ENCODE measurements around the gene ISCA1. TPM values are rescaled to one million over a fixed set of nuclear protein-coding genes. Genes with fewer than 3 reads are reported as not detected.
A peak's percentile ranks its signal among the peaks of the same experiment; 100 is the strongest.

ISCA1 gene
- total RNA-seq, 2 donors from 2014 or later: 18.9 to 20.9 TPM

GRCh38 chr9:86275962-86276361 lies 6.4 kb downstream of the ISCA1 start:
- H3K27ac Mint-ChIP-seq: no peak overlapping the region
- H3K4me1 Mint-ChIP-seq (ENCODE audit: low read depth in 2 of 2): peaks cover 13 to 25% of the 10 kb centered on the region in 2 donors
- H3K4me3 Mint-ChIP-seq: no peak overlapping the region
- no peaks in the 10 kb centered on the region for H3K9me3 Mint-ChIP-seq
- no peaks in the 10 kb centered on the region for H3K27me3 Mint-ChIP-seq
- DNase-seq (ENCODE audit: low spot score) (no peak), ATAC-seq (no peak)
- H3K36me3 Mint-ChIP-seq: peaks cover 10% of the 10 kb centered on the region

- Mint-ChIP-seq H3K9me3 (no peaks in the 10 kb centered on the region), H3K27ac (peak overlapping the region in 1 of 2 donors; percentile 14), H3K4me1 (ENCODE audit: low read depth in 2 of 2) (peaks cover 8 to 22% of the 10 kb centered on the region in 2 donors), H3K36me3 (peaks cover 10% of the 10 kb centered on the region), H3K27me3 (no peaks in the 10 kb centered on the region), H3K4me3 (no peak overlapping the region)
- DNase-seq (ENCODE audit: low spot score) (no peak), ATAC-seq (no peak)
These were observed 7.3 kb downstream of the ISCA1 start for GRCh38 chr9:86274821-86275643.

GRCh38 chr9:86272221-86272620 lies 10.1 kb downstream of the ISCA1 start:
- Mint-ChIP-seq H3K9me3 (no peaks in the 10 kb centered on the region), H3K4me3 (no peak overlapping the region), H3K27ac (no peak overlapping the region), H3K27me3 (no peaks in the 10 kb centered on the region), H3K36me3 (peaks cover 10% of the 10 kb centered on the region), H3K4me1 (ENCODE audit: low read depth in 2 of 2) (peaks cover 3 to 16% of the 10 kb centered on the region in 2 donors)
- DNase-seq (ENCODE audit: low spot score): no peak
- ATAC-seq: no peak

GRCh38 chr9:86263876-86264275 lies 18.5 kb downstream of the ISCA1 start:
- Mint-ChIP-seq H3K4me1 (ENCODE audit: low read depth in 2 of 2) (peaks cover 0 to 2% of the 10 kb centered on the region in 2 donors), H3K36me3 (peaks cover 5% of the 10 kb centered on the region), H3K27ac (no peak overlapping the region), H3K9me3 (no peaks in the 10 kb centered on the region), H3K27me3 (no peaks in the 10 kb centered on the region), H3K4me3 (no peak overlapping the region)
- ATAC-seq: no peak
- no peak for DNase-seq (ENCODE audit: low spot score)

- Mint-ChIP-seq H3K36me3 (peaks cover 5% of the 10 kb centered on the region), H3K4me1 (ENCODE audit: low read depth in 2 of 2) (peaks cover 0 to 2% of the 10 kb centered on the region in 2 donors), H3K4me3 (no peak overlapping the region), H3K27me3 (no peaks in the 10 kb centered on the region), H3K9me3 (no peaks in the 10 kb centered on the region), H3K27ac (no peak overlapping the region)
- ATAC-seq: no peak
- no peak for DNase-seq (ENCODE audit: low spot score)
These were observed 19.8 kb downstream of the ISCA1 start for GRCh38 chr9:86262492-86262891.

GRCh38 chr9:86259557-86259956 lies 22.8 kb downstream of the ISCA1 start, which contains the start of gene C9orf153:
Gene C9orf153 (minus strand): TSS chr9:86259657. CDS start chr9:86229603, 30,054 bp downstream.
- no peaks in the 10 kb centered on the region for H3K9me3 Mint-ChIP-seq
- H3K4me3 Mint-ChIP-seq: no peak within 1 kb of the TSS
- peak in 1 of 2 donors; percentile 24 for ATAC-seq
- no peak within 1 kb of the TSS for H3K27ac Mint-ChIP-seq
- peaks cover 5% of the 10 kb centered on the region for H3K36me3 Mint-ChIP-seq
- H3K27me3 Mint-ChIP-seq: no peaks in the 10 kb centered on the region
- peaks cover 0 to 6% of the 10 kb centered on the region in 2 donors for H3K4me1 Mint-ChIP-seq (ENCODE audit: low read depth in 2 of 2)
- no peak for DNase-seq (ENCODE audit: low spot score)

GRCh38 chr9:86257391-86257790 lies 24.9 kb downstream of the ISCA1 start:
- Mint-ChIP-seq H3K36me3 (no peaks in the 10 kb centered on the region), H3K4me1 (ENCODE audit: low read depth in 2 of 2) (peaks cover 0 to 4% of the 10 kb centered on the region in 2 donors), H3K27me3 (no peaks in the 10 kb centered on the region), H3K27ac (no peak overlapping the region), H3K9me3 (no peaks in the 10 kb centered on the region), H3K4me3 (no peak overlapping the region)
- ATAC-seq (no peak), DNase-seq (ENCODE audit: low spot score) (no peak)

- Mint-ChIP-seq H3K36me3 (no peaks in the 10 kb centered on the region), H3K27me3 (peaks cover 0 to 2% of the 10 kb centered on the region in 2 donors)
These were observed 25.7 kb downstream of the ISCA1 start for GRCh38 chr9:86256653-86257052.

GRCh38 chr9:86253577-86253976 lies 28.8 kb downstream of the ISCA1 start:
- Mint-ChIP-seq H3K4me1 (ENCODE audit: low read depth in 2 of 2) (peaks cover 0 to 4% of the 10 kb centered on the region in 2 donors), H3K36me3 (no peaks in the 10 kb centered on the region), H3K4me3 (no peak overlapping the region), H3K9me3 (no peaks in the 10 kb centered on the region), H3K27me3 (peaks cover 0 to 3% of the 10 kb centered on the region in 2 donors), H3K27ac (no peak overlapping the region)
- no peak for ATAC-seq
- no peak for DNase-seq (ENCODE audit: low spot score)

More at GRCh38 chr9:86256653-86257052, 25.7 kb downstream of the ISCA1 start:
- DNase-seq (ENCODE audit: low spot score) (no peak), ATAC-seq (no peak)
- no peaks in the 10 kb centered on the region for H3K9me3 Mint-ChIP-seq
- peaks cover 0 to 4% of the 10 kb centered on the region in 2 donors for H3K4me1 Mint-ChIP-seq (ENCODE audit: low read depth in 2 of 2)
- H3K4me3 Mint-ChIP-seq: no peak overlapping the region
- no peak overlapping the region for H3K27ac Mint-ChIP-seq

GRCh38 chr9:86252870-86253269 lies 29.5 kb downstream of the ISCA1 start:
- Mint-ChIP-seq H3K4me3 (no peak overlapping the region), H3K4me1 (ENCODE audit: low read depth in 2 of 2) (peaks cover 0 to 4% of the 10 kb centered on the region in 2 donors), H3K27me3 (peaks cover 0 to 3% of the 10 kb centered on the region in 2 donors), H3K9me3 (no peaks in the 10 kb centered on the region), H3K27ac (no peak overlapping the region), H3K36me3 (no peaks in the 10 kb centered on the region)
- no peak for ATAC-seq
- no peak for DNase-seq (ENCODE audit: low spot score)

- H3K27ac Mint-ChIP-seq: no peak overlapping the region
- H3K27me3 Mint-ChIP-seq: peaks cover 0 to 10% of the 10 kb centered on the region in 2 donors
- no peak overlapping the region for H3K4me3 Mint-ChIP-seq
- DNase-seq (ENCODE audit: low spot score) (no peak), ATAC-seq (no peak)
- no peaks in the 10 kb centered on the region for H3K36me3 Mint-ChIP-seq
- no peaks in the 10 kb centered on the region for H3K4me1 Mint-ChIP-seq (ENCODE audit: low read depth in 2 of 2)
- no peaks in the 10 kb centered on the region for H3K9me3 Mint-ChIP-seq
These were observed 32.2 kb downstream of the ISCA1 start for GRCh38 chr9:86250123-86250522.

GRCh38 chr9:86248746-86249145 lies 33.6 kb downstream of the ISCA1 start:
- DNase-seq (ENCODE audit: low spot score) (no peak), ATAC-seq (no peak)
- Mint-ChIP-seq H3K36me3 (no peaks in the 10 kb centered on the region), H3K27me3 (peaks cover 0 to 10% of the 10 kb centered on the region in 2 donors), H3K27ac (no peak overlapping the region), H3K4me1 (ENCODE audit: low read depth in 2 of 2) (no peaks in the 10 kb centered on the region), H3K9me3 (no peaks in the 10 kb centered on the region), H3K4me3 (no peak overlapping the region)

GRCh38 chr9:86246752-86247161 lies 35.6 kb downstream of the ISCA1 start:
- no peak overlapping the region for H3K27ac Mint-ChIP-seq
- peaks cover 0 to 9% of the 10 kb centered on the region in 2 donors for H3K27me3 Mint-ChIP-seq
- H3K4me1 Mint-ChIP-seq (ENCODE audit: low read depth in 2 of 2): no peaks in the 10 kb centered on the region
- no peak overlapping the region for H3K4me3 Mint-ChIP-seq
- ATAC-seq (peak in 1 of 2 donors; percentile 56), DNase-seq (ENCODE audit: low spot score) (no peak)
- H3K9me3 Mint-ChIP-seq: no peaks in the 10 kb centered on the region
- no peaks in the 10 kb centered on the region for H3K36me3 Mint-ChIP-seq

GRCh38 chr9:86242071-86242470 lies 40.3 kb downstream of the ISCA1 start:
- Mint-ChIP-seq H3K4me3 (no peak overlapping the region), H3K36me3 (no peaks in the 10 kb centered on the region), H3K27me3 (peaks cover 6% of the 10 kb centered on the region in 2 donors), H3K27ac (no peak overlapping the region), H3K9me3 (no peaks in the 10 kb centered on the region), H3K4me1 (ENCODE audit: low read depth in 2 of 2) (no peaks in the 10 kb centered on the region)
- DNase-seq (ENCODE audit: low spot score): no peak
- ATAC-seq: no peak
